ENCODE data around the gene CFAP73.
"Not testable (repeated sequence)": the region's sequence is repeated elsewhere in the genome, so short reads cannot be mapped to it uniquely, and the experiment has no call there.

The CFAP73 gene

DNA sequence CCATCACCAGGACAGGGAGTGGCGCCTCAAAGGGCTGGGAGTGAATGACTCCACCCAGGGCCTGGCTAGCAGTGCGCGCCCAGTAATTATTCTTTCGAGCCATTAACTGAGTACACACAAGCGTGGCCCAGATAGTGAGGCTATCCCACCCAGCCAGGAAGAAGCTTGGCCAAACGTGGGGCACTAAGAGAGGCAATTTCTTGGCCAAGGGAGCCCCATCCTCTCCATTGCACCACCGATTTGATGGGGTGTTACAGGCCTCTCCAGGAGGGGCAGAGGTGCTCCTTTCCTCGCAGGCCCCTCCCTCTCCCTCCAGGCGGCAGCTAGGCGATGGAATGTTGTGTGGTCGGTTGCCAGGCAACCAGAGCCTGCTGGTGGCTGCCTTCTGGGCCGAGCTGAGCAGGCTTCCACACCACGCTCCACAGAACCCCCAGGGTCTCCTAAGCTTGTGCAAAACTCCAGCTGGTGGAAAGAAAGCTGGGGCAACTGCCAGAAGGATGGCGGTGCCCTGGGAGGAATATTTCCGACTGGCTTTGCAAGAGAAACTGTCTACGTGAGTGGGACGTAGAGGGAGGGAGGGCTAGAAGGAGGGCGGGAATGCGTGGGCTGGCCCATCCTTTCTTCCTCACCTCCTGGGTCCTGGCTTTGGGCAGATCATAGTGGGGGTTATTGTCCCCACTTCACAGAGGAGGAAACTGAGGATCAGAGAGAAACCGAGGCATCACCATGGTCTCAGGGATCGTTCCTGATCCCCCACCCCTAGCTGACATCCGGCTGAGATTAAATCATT, at the start of gene CFAP73:
Gene CFAP73, plus strand, starts transcription at position 364 of the 790 bp plus-strand sequence. Its CDS starts 134 bp downstream, at position 498.
- DNase-seq (ENCODE audit: low spot score), result peak; percentile 77

DNA sequence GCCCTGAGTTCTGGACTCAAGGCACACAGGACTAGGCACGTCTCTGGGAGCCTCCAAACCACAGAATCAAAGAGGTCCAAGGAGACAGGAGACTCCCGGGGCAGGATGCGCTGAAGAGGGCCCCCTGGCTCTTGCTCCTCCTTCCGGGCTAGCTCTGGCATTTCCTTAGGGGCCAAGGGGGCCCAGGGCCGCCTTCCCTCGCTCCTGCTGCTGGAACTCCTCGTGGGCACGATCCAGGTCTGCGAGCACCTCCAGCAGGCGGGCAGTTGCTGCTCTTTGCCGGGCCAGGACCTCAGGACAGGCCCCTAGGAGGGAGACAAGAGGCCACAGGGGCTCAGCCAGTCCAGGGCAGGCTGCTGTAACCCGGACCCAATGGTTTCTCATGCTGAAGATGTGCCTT, 49.8 kb upstream of the CFAP73 start:
- DNase-seq (ENCODE audit: low spot score), result no peak

DNA sequence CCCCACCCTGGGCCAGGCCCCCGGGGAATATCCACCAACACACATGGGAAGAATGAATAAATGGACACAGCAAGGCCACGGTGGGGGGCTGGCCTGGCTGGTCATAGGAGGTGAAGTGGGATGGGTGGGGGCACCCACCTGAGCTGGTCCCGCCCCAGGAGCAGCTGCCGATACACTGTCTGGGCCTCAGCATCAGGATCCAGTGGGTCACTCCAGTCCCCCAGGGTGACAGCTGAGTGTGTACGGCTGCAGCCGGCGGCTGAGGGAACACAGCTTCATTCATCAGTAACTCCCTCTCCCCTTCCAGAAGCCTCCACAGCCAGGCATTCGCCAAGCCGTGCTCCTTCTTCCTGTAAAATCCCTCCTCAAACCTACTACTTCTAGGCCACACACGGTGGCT, 47.8 kb upstream of the CFAP73 start:
- no peak for DNase-seq (ENCODE audit: low spot score)

DNA sequence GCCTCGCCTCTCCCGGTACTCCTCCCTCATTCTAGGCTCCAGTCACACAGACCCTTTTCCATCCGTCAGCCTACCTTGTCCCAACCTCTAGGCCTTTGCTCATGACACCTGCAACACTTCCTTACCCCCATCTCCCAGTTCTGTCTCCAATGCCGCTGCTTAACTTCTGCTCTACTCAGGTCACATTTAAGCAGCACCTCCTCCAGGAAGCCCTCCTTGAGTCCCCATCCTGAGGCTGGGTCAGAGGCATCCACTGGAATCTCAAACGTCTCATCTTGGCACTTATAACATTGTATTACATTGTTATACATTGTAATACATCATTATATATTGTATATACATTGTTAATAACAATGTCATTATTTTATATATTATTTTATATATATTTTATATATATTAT, 46.7 kb upstream of the CFAP73 start:
- DNase-seq (ENCODE audit: low spot score), result no peak

DNA sequence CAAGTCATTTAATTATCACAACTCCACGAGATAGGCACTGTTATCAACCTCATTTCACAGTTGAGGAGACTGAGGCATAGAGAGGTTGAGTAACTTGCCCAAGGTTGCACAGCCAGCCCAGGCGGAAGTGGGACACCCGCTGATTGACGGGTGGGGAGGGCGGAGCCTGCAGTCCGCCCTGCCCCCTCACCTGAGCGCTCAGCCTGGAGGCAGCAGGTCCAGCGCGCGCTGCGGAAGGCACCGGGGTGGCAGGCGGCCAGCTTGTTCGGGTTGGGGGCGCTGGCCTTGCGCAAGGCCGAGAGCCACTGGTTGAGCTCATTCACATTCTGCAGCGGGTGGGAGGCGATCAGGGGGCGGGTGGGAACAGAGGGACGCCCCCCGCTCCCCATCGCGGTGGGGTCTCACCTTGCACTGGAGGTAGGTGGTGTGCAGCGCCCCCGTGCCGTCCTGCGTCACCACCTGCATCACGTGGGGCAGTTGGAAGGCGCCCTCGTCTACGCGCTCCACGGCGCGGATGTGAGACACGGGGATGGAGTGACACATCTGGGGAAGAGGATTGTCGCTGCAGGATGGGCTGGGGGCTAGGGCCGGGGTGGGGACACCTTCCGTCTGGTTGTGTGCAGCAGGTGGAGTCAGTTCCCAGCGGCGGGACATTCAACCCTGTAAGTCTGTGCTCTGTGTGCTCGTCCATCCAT, 45.6 kb upstream of the CFAP73 start:
- no peak for DNase-seq (ENCODE audit: low spot score)

DNA sequence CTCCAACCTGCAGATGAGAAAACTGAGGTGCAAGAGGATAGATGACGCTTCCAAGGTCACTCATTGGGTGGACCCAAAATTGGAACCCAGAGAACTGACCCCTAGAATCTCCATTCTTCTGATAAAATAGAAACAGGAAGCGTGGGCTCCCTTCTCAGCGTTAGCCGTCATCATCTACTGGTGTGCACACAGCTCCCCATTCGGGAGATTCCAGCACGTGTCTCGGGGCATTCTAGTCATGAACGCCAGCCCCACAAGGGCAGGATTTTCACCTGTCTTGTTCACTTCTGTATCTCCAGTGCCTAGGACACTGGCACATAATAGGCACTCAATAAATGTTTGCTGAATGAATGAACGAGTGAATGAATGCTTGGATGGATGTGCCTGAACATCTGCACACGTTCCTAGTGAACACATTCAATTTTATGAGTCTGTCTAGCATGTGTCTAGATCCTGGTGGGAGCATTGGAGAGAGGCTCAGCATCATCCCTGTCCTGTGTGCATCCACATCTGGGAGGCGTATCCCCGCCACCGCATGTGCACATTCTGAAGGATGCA, 44.5 kb upstream of the CFAP73 start:
- no peak for DNase-seq (ENCODE audit: low spot score)

DNA sequence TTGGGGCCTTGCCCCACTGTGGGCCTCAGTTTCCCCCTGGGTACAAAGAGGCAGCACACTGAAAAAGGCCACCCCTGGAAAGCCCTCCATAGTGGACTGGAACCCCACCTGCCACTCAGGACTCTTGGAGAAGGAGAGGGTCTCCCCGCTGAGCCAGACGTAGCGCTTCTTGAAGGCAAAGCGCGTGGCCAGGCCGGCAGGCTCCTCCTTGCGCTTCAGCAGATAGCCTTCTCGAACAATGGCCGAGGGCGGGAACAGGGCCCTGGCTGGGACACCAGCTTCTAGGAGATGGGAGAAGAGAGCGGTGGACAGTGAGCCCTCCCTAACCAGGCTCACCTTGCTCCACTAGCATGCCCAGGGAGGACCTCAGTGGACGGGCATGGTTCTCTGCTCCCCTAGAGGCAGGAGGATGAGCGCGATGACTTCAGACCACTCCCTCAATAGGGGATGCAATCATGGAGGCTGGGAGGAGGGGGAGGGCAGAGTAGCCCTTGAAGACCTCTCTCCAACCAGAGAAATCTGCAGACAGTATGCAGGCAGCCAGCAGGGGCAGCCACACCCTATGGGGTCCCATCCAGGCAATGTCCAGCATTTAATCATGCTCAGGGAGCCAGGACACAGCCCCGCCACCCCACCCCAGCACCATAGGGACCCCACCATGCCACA, 43.8 kb upstream of the CFAP73 start:
- no peak for DNase-seq (ENCODE audit: low spot score)

DNA sequence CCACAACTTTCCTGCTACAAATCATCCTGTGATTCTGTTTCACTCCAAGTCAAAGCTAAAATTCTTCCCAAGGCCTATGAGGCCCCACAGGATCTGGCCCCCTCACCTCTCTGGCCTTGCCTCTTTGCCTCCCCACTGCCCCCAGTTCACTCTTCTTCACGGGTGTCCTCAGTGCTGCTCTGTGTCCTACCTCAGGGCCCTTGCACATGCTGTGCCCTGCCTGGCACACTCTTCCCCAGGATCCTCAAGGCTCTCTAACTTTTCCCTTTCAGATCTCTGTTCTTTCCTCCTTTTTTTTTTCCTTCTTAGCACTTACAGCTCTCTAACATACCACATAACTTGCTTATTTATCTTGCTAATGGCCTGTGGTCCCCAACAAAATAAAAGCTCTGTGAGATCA, 43.2 kb upstream of the CFAP73 start:
- no peak for DNase-seq (ENCODE audit: low spot score)

DNA sequence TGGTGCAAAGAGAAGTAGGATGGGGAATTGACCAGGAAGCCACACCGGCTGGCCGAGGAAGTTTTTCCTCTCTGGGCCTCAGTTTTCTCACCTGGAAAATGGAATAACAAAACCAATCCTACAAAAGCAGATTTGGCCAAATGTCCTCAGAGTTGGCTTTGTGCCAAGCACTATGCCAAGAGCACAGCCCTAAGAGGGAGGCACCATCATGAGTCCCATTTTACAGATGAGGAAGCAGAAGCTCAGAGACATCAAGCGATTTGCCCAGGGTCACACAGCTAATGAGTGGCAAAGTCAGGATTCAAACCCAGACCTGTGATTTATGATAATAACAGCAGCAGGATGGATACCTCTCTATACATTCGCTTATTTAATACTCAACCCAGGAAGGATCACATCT, 41.2 kb upstream of the CFAP73 start:
- DNase-seq (ENCODE audit: low spot score), result no peak

DNA sequence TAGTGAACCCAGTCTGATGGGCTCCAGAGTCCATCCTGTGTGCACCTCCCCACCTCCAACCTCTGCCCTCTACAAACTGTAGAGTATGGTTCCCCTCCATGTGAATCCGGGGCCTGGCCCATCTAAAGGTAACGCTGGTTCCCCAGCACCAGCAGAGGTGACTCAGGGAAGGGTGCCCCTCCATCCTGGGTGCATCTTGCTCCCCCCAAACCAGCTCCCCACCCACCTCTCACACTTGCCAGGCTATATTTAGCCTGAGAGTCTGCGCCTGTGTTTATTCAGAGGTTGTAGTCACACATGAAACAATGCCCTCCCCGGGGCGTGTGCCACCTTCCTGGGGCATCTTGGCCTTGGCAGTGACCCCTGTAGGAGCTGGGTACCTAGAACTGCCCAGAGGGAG, 40.2 kb upstream of the CFAP73 start:
- no peak for DNase-seq (ENCODE audit: low spot score)

DNA sequence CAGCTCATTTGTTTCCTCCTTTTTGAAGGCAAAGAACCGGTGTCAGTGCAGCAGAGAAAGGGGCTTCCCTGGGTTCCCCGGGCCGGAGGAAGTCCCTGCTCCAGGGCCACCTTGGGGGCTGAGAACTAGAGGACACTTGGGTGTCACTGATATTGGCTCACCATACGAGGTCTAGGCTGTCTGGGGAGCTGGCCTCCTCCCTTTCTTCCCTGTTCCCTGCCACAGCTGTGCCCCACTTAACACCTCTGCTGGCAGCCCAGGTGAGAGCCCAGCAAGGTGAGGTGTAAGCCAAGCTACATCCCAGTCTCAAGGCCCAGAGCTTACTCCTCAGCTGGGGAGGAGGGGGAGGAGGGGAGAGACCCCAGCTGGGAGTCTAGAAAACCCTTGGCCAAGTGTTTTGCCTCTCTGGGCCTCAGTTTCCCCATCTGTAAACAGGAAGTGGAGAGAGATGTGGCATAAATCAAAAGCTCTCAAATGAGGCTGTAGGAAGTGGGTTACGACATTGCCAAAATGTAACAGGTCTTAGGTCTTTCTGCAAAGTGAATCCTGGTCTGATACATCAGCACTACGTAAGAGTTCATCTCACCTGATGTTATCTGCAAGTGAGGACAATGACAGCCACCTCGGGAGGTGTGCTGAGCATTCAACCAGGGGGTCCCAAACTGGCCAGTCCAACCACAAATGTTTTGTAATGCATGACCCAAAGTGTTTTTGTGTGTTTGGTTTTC, 39.5 kb upstream of the CFAP73 start:
- DNase-seq (ENCODE audit: low spot score), result no peak

DNA sequence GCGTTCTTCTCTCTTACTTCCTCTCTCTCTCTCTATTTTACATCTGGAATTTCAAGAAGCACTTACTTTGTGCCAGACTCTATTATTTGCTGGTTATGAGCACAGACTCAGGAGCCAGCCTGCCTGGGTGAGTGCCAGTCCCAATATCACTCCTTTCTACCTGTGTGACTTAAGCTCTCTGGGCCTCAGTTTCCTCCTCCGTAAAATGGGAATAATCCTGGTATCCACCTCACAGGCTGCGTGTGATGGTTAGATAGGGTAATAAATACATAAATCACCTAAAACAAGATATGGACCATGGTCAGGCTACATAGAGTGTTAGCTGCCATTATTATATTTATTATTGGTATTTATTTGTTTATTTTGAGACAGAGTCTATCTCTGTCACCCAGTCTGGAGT, 38.3 kb upstream of the CFAP73 start:
- DNase-seq (ENCODE audit: low spot score), result no peak

DNA sequence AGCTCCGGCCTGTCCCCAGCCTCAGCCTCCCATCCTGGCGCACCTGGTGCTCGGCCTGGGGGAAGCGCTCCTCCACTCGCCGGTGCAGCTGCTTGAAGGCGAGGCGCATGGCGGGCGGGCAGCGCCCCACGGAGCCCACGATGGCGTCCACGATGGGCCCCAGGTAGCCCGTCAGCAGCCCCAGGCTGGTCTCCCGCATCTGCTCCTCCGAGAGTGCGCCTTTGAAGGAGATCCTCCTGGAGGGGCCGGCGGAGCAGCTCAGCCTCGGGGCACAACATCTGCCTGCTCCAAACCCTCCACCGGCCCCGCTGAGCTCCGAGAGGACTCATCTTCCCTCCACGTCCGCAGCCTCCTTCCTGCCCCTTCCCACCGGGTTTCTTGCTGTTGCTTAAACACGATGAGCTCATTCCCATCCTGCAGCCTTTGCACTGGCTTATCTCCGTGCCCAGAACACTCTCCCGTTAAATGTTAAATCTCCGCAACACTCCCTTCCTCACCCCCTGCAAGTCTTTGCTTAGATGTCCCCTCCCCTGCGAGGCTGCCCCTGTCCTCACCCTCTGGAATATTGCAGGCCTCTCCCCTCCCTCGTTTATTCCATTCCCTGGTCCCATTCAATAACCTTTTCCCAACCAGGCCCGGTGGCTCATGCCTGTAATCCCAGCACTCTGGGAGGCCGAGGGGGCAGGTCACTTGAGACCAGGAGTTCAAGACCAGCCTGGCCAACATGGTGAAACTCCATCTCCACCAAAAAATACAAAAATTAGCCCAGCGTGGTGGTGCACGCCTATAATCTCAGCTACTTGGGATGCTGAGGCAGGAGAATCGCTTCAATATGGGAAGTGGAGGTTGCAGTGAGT, 37.3 kb upstream of the CFAP73 start:
- no peak for DNase-seq (ENCODE audit: low spot score)

DNA sequence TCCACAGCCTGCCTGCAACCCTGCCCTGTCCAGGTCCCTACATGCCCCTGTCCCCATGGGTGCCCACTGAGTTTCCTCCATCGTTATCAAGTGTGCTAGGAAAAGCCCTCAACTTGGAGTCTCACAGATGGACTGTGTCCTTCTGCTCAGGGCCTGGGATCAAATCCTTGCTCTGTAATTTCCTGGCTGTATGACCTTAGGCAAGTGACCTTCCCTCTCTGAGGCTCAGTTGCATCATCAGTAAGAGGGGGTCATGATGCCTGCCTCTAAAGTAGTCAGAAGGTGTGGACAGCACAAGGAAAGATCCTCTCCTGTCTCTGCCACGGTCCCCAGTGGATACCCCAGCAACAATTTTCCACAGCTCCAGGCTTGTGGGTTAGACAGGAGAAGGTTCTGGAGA, 36.1 kb upstream of the CFAP73 start:
- DNase-seq (ENCODE audit: low spot score), result no peak

DNA sequence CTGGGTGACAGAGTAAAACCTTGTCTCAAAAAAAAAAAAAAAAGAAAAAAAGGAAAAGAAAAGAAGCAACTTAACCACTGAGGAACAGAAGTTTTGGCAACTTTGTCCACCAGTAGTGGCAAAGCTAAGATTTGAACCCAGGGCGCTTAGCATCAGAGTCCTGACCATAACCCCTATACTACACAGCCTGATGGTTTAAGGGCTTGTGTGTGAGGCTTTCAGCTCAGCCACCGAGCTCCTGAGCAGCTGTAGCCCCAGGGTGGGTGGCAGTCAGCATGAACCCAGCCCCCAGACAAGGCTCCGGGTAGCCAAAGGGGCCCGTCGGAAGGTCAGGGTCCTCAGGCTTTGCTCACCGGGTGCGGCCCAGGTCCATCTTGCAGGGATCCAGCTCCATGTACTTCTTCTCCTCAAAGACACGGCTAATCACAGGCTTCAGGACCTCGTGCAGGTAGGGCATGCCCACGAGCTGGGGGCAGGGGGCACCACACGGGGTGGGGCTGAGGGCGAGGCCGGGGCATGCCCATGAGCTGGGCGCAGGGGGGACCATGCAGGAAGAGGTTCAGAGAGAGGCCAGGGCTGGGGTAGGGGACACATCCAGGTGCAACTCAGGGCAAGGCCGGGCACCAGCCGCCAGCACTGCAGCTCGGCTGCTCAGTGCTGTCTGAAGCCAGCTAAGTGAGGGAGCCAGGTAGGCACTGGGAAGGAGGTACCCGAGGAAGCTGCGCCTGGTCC, 34.9 kb upstream of the CFAP73 start:
- no peak for DNase-seq (ENCODE audit: low spot score)

DNA sequence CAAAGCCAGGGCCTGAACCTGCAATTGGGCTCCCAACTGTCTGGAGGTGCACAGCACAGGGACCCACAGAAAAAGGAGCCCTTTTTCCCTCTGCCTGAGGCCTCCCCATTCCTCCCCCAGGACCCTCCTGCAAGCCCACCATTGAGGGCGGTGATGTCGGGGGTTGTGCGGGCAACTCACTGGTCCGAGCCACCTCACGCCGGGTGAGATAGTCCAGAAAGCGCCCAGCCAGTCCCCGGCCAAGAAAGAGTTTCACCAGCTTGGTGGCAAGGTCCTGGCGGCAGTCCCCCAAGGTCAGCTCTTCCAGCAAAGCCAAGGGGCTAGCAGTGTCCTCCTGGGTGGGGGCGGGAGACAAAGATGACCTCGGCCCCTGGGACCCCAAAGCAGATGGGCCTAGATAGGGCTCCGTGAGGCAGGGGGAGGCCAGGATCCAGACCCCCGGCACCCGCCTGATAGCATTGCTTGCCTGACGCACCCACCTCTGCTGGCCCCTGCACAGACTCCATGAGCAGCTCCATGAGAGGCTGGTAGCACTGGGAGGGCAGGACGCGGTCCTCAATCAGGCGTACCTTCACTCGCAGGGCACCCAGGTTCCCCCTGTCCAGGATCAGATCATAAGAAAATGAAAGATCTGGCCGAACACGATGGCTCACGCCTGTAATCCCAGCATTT, 33.9 kb upstream of the CFAP73 start:
- no peak for DNase-seq (ENCODE audit: low spot score)

DNA sequence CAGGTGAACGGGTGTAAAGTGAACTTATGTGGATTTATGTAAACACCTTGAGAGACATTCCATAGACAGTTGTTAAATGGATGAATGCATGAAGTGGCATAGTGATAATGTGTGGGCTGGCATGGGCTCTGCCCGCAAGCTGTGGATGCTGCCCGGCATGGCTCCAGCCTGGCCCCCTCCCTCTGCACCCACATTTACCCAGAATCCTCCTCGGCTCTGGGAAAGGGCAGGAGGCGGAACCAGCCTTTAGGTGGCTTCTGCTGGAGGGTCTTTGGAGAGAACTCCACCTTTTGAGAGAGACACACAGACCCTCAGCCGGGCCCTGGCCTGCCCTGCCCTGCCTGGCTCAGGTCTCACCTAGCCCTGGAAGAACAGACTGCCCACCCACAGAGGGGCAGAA, 32.6 kb upstream of the CFAP73 start:
- DNase-seq (ENCODE audit: low spot score), result no peak

DNA sequence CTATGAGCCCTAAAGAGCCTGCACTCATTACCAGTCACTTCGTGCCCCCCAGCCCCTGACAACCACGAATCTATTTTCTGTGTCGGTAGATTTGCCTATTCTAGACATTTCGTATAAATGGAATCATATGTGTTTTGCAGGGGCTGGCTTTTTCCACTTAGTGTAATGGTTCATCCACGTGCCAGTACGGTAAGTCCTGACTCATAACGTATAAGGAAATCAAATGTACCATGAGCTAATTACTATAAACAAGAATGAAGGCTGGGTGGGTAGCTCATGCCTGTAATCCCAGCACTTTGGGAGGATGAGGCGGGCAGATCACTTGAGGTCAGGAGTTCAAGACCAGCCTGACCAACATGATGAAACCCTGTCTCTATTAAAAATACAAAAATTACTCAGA, 31.8 kb upstream of the CFAP73 start:
- DNase-seq (ENCODE audit: low spot score), result not testable (repeated sequence)

DNA sequence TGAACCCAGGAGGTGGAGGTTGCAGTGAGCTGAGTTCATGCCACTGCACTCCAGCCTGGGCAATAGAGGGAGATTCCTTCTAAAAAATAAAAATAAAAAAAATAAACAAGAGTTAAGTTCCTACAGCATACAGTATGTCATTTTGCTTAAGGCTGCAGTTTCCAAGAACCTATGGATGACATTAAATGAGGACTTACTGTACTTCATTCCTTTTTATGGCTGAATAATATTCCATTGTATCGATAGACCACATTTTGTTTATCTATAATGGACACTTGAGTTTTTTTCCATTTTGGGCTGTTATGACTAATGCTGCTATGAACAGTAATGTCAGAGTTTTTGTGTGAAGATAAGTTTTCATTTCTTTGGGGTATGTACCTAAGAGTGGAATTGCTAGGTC, 31.4 kb upstream of the CFAP73 start:
- no peak for DNase-seq (ENCODE audit: low spot score)

All from HuH-7 (cell line).